RWPE2 (cell line): Measurements from ENCODE around the gene PIK3R5.

ENCODE experiments used
- ATAC-seq: fragments of 200-7000 bp; cut with Tn5 transposase; 3 replicates; pipeline ENCODE4 v1.9.1; 2021; ENCODE audit warnings: low read depth
- DNase-seq: peaks from one replicate; pipeline ENCODE4 v3.0.0-alpha.2; 2020; ENCODE audit warnings: low spot score
- H3K27ac ChIP-seq: fragments of 450-650 bp; 2 replicates; pipeline ENCODE4 v1.5.1; 2017; ENCODE audit warnings: mild to moderate bottlenecking; ENCODE audit not compliant: poor library complexity, severe bottlenecking
- H3K27me3 ChIP-seq: fragments of 250-450 bp; sonication (Bioruptor Pico); 2 replicates; pipeline ENCODE4 v1.5.1; 2021; ENCODE audit warnings: mild to moderate bottlenecking, moderate library complexity; ENCODE audit not compliant: insufficient read depth, poor library complexity, severe bottlenecking
- H3K36me3 ChIP-seq: fragments of 250-450 bp; sonication (Bioruptor Pico); 2 replicates; pipeline ENCODE4 v1.5.1; 2020; ENCODE audit warnings: low read depth, mild to moderate bottlenecking, moderate library complexity
- H3K4me1 ChIP-seq: fragments of 250-450 bp; sonication (Bioruptor Pico); 2 replicates; pipeline ENCODE4 v1.5.1; 2021; ENCODE audit warnings: mild to moderate bottlenecking, moderate library complexity; ENCODE audit not compliant: insufficient read depth, poor library complexity, severe bottlenecking
- H3K4me3 ChIP-seq: fragments of 250-450 bp; sonication (Bioruptor Pico); 2 replicates; pipeline ENCODE4 v1.5.1; 2021; ENCODE audit warnings: mild to moderate bottlenecking, moderate library complexity; ENCODE audit not compliant: severe bottlenecking
- H3K9me3 ChIP-seq: fragments of 250-450 bp; sonication (Bioruptor Pico); 2 replicates; pipeline ENCODE4 v1.5.1; 2021; ENCODE audit warnings: mild to moderate bottlenecking, moderate library complexity; ENCODE audit not compliant: severe bottlenecking
- CTCF ChIP-seq: fragments of 450-650 bp; IDR thresholded peaks from one replicate; pipeline ENCODE4 v1.5.1; 2017; ENCODE audit warnings: mild to moderate bottlenecking, moderate library complexity; ENCODE audit not compliant: poor library complexity, severe bottlenecking

PIK3R5 gene

GRCh38 chr17:8894673-8895578 lies 70.6 kb downstream of the PIK3R5 start:
- Histone ChIP-seq H3K27me3 (no peaks in the 10 kb centered on the region), H3K9me3 (no peaks in the 10 kb centered on the region), H3K4me3 (no peak overlapping the region), H3K36me3 (no peaks in the 10 kb centered on the region), H3K4me1 (no peaks in the 10 kb centered on the region), H3K27ac (no peak overlapping the region)
- ATAC-seq = peak; percentile 77
- no peak for DNase-seq
- TF ChIP-seq CTCF = peak; percentile 85

DNA sequence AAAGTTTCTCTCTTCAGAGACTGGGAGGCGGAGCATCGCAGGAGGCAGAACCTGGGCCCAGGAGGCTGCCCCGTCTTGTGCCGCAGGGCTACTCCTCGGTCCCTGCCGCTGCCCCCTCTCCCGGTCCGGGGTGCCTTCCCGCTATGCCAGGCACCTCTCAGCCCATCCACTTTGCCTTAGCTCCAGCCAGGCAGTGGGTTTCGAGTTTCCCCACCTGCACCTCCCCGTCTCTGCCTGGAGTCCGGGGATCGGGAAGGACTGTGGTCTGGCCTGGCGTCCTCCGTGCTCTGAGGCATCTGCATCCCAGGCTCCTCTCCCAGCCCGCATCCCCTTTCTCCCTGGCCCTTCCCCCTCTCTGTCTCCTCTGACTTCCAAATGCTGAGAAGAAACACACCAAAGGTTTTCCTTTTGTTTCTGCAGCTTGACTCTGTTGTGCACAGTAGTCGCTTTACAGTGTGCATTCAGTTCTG lies 71.3 kb downstream of the PIK3R5 start:
- H3K27ac ChIP-seq = no peak overlapping the region
- no peaks in the 10 kb centered on the region for H3K9me3 ChIP-seq
- no peaks in the 10 kb centered on the region for H3K27me3 ChIP-seq
- no peaks in the 10 kb centered on the region for H3K36me3 ChIP-seq
- H3K4me3 ChIP-seq = no peak overlapping the region
- no peaks in the 10 kb centered on the region for H3K4me1 ChIP-seq
- ATAC-seq (no peak), DNase-seq (no peak)
- no peak for TF ChIP-seq CTCF

DNA sequence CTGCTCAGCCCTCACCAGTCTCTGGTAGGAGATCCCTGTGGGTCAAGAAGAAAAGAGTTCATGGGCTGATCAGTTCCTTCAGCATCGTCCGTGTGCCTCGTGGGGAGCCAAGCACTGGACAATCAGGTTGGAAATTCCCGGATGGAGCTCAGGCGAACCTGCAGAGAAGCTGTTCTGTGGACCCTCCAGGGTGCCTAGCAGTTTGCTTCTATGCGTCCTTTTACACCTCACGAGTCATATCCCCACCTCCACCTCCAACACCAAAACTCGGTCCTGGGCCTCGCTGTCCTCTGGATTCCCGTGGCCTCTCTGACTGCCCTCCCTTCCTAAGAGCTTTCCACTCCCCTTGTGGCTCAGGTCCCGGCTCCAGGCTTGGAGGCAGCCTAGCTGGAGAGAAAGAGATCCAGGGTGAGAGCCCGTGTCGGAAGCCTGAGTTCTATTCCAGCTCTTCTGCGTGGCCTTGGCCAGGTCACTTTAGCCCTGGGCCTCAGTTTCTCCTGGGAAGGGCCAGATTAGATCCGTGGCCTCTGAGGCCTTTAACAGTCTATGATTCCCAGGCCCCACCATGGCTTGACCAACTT lies 71.8 kb downstream of the PIK3R5 start:
- H3K27ac ChIP-seq = no peak overlapping the region
- H3K9me3 ChIP-seq = no peaks in the 10 kb centered on the region
- H3K4me1 ChIP-seq = no peaks in the 10 kb centered on the region
- no peak for DNase-seq
- ATAC-seq = no peak
- H3K27me3 ChIP-seq = no peaks in the 10 kb centered on the region
- no peaks in the 10 kb centered on the region for H3K36me3 ChIP-seq
- H3K4me3 ChIP-seq = no peak overlapping the region
- no peak for TF ChIP-seq CTCF

GRCh38 chr17:8893059-8893458 lies 72.4 kb downstream of the PIK3R5 start:
- no peak overlapping the region for H3K27ac ChIP-seq
- TF ChIP-seq CTCF = no peak
- no peaks in the 10 kb centered on the region for H3K27me3 ChIP-seq
- H3K9me3 ChIP-seq = no peaks in the 10 kb centered on the region
- no peaks in the 10 kb centered on the region for H3K36me3 ChIP-seq
- DNase-seq (no peak), ATAC-seq (no peak)
- no peaks in the 10 kb centered on the region for H3K4me1 ChIP-seq
- H3K4me3 ChIP-seq = no peak overlapping the region

GRCh38 chr17:8892338-8892690 lies 73.2 kb downstream of the PIK3R5 start:
- Histone ChIP-seq H3K4me1 (no peaks in the 10 kb centered on the region), H3K27ac (no peak overlapping the region), H3K27me3 (no peaks in the 10 kb centered on the region), H3K9me3 (no peaks in the 10 kb centered on the region), H3K36me3 (no peaks in the 10 kb centered on the region), H3K4me3 (no peak overlapping the region)
- TF ChIP-seq CTCF = no peak
- DNase-seq (no peak), ATAC-seq (no peak)
